Mesothelial cell of epicardium (in vitro differentiated cells): ENCODE results near the gene SYT6. TPM values are rescaled to one million over a fixed set of nuclear protein-coding genes. Genes with fewer than 3 reads are reported as not detected.
A peak's percentile ranks its signal among the peaks of the same experiment; 100 is the strongest.
"Not testable (repeated sequence)": the region's sequence is repeated elsewhere in the genome, so short reads cannot be mapped to it uniquely, and the experiment has no call there.

Experiments used
- DNase-seq, 2 experiments: peaks; one replicate each; pipeline ENCODE4 v3.0.0; 2021; ENCODE audit warnings: low spot score in 2 of 2; ENCODE audit not compliant: unreplicated experiment in 2 of 2
- H3K27ac Mint-ChIP-seq: 2 replicates; pipeline ENCODE4 v1.8.0; 2021; ENCODE audit warnings: mixed read lengths
- H3K27me3 Mint-ChIP-seq: 2 replicates; pipeline ENCODE4 v1.8.0; 2021; ENCODE audit warnings: low read depth, mixed read lengths
- H3K36me3 Mint-ChIP-seq: 2 replicates; pipeline ENCODE4 v1.8.0; 2021; ENCODE audit warnings: mixed read lengths
- H3K4me1 Mint-ChIP-seq: 2 replicates; pipeline ENCODE4 v1.8.0; 2021; ENCODE audit warnings: mixed read lengths
- H3K4me3 Mint-ChIP-seq: 2 replicates; pipeline ENCODE4 v1.8.0; 2021; ENCODE audit warnings: mild to moderate bottlenecking, moderate library complexity, mixed read lengths
- H3K9me3 Mint-ChIP-seq: 2 replicates; pipeline ENCODE4 v1.8.0; 2021; ENCODE audit warnings: mixed read lengths
- CTCF ChIP-seq: fragments of 200-600 bp; sonication (generic); IDR thresholded peaks from one replicate; pipeline ENCODE4 v1.5.0; 2021; ENCODE audit warnings: antibody characterized with exemption; ENCODE audit not compliant: unreplicated experiment
- total RNA-seq: library from RNA; stranded (reverse); gene quantifications from 3 replicates; pipeline ENCODE4 v1.2.1, GENCODE V29; 2021

SYT6 gene
- total RNA-seq, 1 donor from 2014 or later = 0.09 TPM

GRCh38 chr1:114062477-114063099, 91.1 kb downstream of the SYT6 start:
- Mint-ChIP-seq H3K27me3 (no peaks in the 10 kb centered on the region), H3K27ac (peak overlapping the region; percentile 55), H3K4me1 (peaks cover 9% of the 10 kb centered on the region), H3K4me3 (no peak overlapping the region), H3K36me3 (no peaks in the 10 kb centered on the region), H3K9me3 (peaks cover 2% of the 10 kb centered on the region)
- no peak for TF ChIP-seq CTCF
- no peak for DNase-seq

GRCh38 chr1:114061121-114061830, 92.4 kb downstream of the SYT6 start:
- peaks cover 6% of the 10 kb centered on the region for H3K9me3 Mint-ChIP-seq
- H3K36me3 Mint-ChIP-seq = no peaks in the 10 kb centered on the region
- H3K4me3 Mint-ChIP-seq = no peak overlapping the region
- TF ChIP-seq CTCF = no peak
- peaks cover 9% of the 10 kb centered on the region for H3K4me1 Mint-ChIP-seq
- no peak for DNase-seq
- H3K27me3 Mint-ChIP-seq = peaks cover under 1% of the 10 kb centered on the region
- H3K27ac Mint-ChIP-seq = no peak overlapping the region

- DNase-seq, H3K27ac Mint-ChIP-seq, H3K4me1 Mint-ChIP-seq, H3K36me3 Mint-ChIP-seq, H3K4me3 Mint-ChIP-seq, H3K27me3 Mint-ChIP-seq, H3K9me3 Mint-ChIP-seq: not testable (repeated sequence)
These were observed 95.4 kb downstream of the SYT6 start for GRCh38 chr1:114058236-114058635.

- H3K4me1 Mint-ChIP-seq = no peaks in the 10 kb centered on the region
- no peak for TF ChIP-seq CTCF
- H3K36me3 Mint-ChIP-seq = no peaks in the 10 kb centered on the region
- H3K27ac Mint-ChIP-seq = no peak overlapping the region
- H3K27me3 Mint-ChIP-seq = peaks cover 3% of the 10 kb centered on the region
- peaks cover 8% of the 10 kb centered on the region for H3K9me3 Mint-ChIP-seq
- no peak overlapping the region for H3K4me3 Mint-ChIP-seq
- no peak for DNase-seq
These were observed 99.5 kb downstream of the SYT6 start for GRCh38 chr1:114054148-114054547.

GRCh38 chr1:114048232-114048631, 105.4 kb downstream of the SYT6 start:
- no peak overlapping the region for H3K27ac Mint-ChIP-seq

More at GRCh38 chr1:114048232-114048631, 105.4 kb downstream of the SYT6 start:
- Mint-ChIP-seq H3K36me3 (no peaks in the 10 kb centered on the region), H3K4me1 (no peaks in the 10 kb centered on the region), H3K27me3 (no peaks in the 10 kb centered on the region), H3K9me3 (peaks cover 11% of the 10 kb centered on the region), H3K4me3 (no peak overlapping the region)
- DNase-seq = no peak
- TF ChIP-seq CTCF = no peak
